Stimulated activated naive B cell treated with anti-CD40 and anti-IgM and Interleukin-4, amounts not matched to agents 10 μg/mL and 1 μg/mL and 100 μg/mL, for 72 hours (primary cell): ENCODE results near the gene HYPK.
A peak's percentile ranks its signal among the peaks of the same experiment; 100 is the strongest.
"Not testable (repeated sequence)": the region's sequence is repeated elsewhere in the genome, so short reads cannot be mapped to it uniquely, and the experiment has no call there.

Experiments
- ATAC-seq, 2 donors: fragments of 150-1000 bp; cut with Tn5 transposase; replicated peaks; 2 replicates each; pipeline ENCODE4 v1.10.0; 2021; ENCODE audit warnings: moderate library complexity in 1 of 2
- DNase-seq: peaks from one replicate; pipeline ENCODE4 v3.0.0; 2021
- H3K27ac Mint-ChIP-seq: one replicate; pipeline ENCODE4 v1.8.0; 2022; ENCODE audit warnings: mild to moderate bottlenecking, mixed read lengths
- H3K27me3 Mint-ChIP-seq, 2 donors: one replicate each; pipeline ENCODE4 v1.8.0; 2022; ENCODE audit warnings: mixed read lengths in 2 of 2
- H3K36me3 Mint-ChIP-seq, 2 donors: one replicate each; pipeline ENCODE4 v1.8.0; 2022; ENCODE audit warnings: mixed read lengths in 2 of 2, mild to moderate bottlenecking in 1 of 2
- H3K4me1 Mint-ChIP-seq, 2 donors: one replicate each; pipeline ENCODE4 v1.8.0; 2022; ENCODE audit warnings: mixed read lengths in 2 of 2, mild to moderate bottlenecking in 1 of 2
- H3K4me3 Mint-ChIP-seq, 2 donors: one replicate each; pipeline ENCODE4 v1.8.0; 2022; ENCODE audit warnings: mild to moderate bottlenecking in 2 of 2, mixed read lengths in 2 of 2, moderate library complexity in 1 of 2
- H3K9me3 Mint-ChIP-seq, 2 donors: one replicate each; pipeline ENCODE4 v1.8.0; 2022; ENCODE audit warnings: mixed read lengths in 2 of 2, mild to moderate bottlenecking in 1 of 2

Gene HYPK

DNA sequence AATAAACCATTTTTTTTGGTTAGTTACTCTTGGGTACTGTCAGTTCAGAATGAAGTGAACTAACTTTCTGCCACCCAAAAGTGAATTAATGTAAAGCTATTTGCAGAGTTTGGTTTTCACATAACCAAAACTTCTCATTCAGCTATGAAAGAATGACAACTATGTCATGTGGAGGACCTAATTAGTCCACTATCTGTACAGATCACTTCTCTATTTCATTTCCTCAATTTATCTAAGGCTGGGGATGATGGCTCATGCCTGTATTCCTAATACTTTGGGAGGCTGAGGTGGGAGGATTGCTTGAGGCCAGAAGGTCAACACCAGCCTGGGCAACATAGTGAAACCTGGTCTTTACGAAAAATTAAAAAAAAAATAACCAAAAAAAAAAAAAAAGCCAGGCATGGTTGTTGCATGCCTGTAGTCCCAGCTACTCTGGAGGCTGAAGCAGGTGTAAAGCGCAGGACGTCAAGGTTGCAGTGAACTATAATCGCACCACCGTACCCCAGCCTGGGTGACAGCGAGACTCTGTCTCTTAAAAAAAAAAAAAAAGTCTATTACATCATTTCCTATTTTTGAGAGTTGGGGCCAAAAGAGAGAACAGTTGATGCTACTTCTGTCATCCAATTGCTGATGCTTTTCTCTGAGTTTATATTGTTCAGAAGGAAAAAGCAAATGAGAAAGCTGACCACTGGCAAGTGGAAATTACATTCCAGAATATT, 8.7 kb downstream of the HYPK start:
- peak overlapping the region; percentile 84 for H3K27ac Mint-ChIP-seq
- peaks cover 38 to 49% of the 10 kb centered on the region in 2 donors for H3K36me3 Mint-ChIP-seq
- DNase-seq (no peak), ATAC-seq (peak; percentile 97 to 98)
- H3K27me3 Mint-ChIP-seq: no peaks in the 10 kb centered on the region
- H3K9me3 Mint-ChIP-seq: no peaks in the 10 kb centered on the region
- H3K4me1 Mint-ChIP-seq: peaks cover 13 to 23% of the 10 kb centered on the region in 2 donors
- peak overlapping the region in 1 of 2 donors; percentile 21 for H3K4me3 Mint-ChIP-seq

DNA sequence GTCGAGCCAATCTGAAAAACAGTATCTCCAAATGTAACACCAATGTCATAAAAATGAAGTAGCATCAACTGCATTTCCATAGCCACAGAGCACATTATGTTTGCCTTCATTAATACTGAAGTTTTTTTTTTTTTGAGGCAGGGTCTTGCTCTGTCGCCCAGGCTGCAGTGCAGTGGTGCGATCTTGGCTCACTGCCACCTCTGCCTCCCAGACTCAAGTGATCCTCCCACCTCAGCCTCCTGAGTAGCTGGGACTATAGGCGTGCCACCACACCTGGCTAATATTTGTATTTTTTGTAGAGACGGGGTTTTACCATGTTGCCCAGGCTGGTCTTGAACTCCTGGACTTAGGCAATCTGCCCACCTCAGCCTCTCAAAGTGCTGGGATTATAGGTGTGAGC, 14.7 kb downstream of the HYPK start:
- not testable (repeated sequence) for DNase-seq, H3K27me3 Mint-ChIP-seq, H3K27ac Mint-ChIP-seq, H3K4me3 Mint-ChIP-seq, ATAC-seq, H3K4me1 Mint-ChIP-seq, H3K9me3 Mint-ChIP-seq
- H3K36me3 Mint-ChIP-seq: peaks cover 33 to 40% of the 10 kb centered on the region in 2 donors

DNA sequence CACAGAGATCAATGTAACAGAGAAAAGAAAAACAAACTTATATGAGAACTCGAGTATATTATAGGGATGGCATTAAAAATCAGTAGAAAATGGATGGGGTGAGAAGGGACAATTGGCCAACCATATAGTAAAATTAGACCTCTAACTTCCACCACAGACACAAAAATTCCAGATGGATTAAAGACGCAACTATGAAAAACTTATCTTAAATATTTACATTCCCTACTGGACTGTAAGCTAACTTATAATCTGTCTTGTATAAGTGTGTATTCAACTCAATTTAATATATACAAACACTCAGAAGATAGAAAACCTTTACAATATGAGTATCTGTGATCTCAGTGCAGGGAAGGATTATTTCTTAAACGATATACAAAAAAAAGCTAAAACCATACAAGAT, 21.1 kb downstream of the HYPK start:
- no peaks in the 10 kb centered on the region for H3K27me3 Mint-ChIP-seq
- peak overlapping the region in 1 of 2 donors; percentile 21 for H3K4me3 Mint-ChIP-seq
- no peak overlapping the region for H3K27ac Mint-ChIP-seq
- no peak for DNase-seq
- peaks cover 11 to 27% of the 10 kb centered on the region in 2 donors for H3K4me1 Mint-ChIP-seq
- H3K36me3 Mint-ChIP-seq: peaks cover 19 to 31% of the 10 kb centered on the region in 2 donors
- no peak for ATAC-seq
- no peaks in the 10 kb centered on the region for H3K9me3 Mint-ChIP-seq

DNA sequence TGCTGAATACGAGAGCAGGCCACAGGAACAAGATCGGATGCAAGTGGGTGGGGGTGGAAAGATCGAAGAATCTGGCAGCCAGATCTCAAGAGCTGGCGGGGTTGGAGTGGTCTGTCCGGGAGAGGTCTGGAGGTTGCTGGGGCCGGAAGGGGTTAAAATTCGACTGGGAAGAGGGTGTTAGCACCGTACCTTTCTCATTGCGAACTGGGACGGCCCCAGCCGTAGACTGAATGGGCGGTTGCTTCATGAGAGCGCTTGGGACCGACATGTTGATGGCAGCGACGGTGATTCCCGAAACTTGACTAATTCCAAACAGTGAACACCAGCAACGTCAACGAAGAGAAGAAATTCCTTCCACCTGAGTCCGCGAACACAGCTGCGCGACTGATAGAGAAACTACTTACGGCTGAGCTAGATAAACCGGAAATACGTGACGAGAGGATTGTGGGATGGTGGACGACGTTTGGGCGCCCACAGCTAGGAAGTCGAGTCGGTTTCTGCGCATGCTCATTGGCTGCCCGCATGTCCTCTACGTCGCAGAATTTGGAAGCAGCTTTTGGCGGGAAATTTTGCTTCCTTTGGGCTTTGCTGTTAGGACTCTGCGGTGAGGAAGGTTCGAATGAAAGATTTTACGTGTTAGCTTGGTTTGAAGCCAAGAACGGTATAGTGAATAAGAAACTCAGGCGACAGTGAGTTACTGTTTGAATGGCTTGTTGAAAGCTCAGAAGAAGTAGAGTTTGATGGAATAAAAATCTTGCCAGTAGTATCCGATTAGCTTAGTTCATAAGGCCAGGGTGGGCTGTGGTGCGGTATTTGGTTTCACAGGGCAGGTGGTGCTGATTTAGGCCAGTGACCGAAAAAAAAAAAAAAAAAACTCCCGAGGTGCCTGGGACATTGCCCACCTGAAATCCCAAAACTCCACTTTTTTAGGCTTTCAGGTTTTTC, 24.2 kb downstream of the HYPK start, which contains the start of gene MFAP1:
Gene MFAP1 (minus strand): TSS at position 389 of the 945 bp plus-strand sequence. CDS start 121 bp downstream, at position 268.
- Mint-ChIP-seq H3K27me3 (no peaks in the 10 kb centered on the region), H3K27ac (peak within 1 kb of the TSS; percentile 98), H3K4me3 (peak within 1 kb of the TSS; percentile 90 to 98), H3K9me3 (no peaks in the 10 kb centered on the region), H3K36me3 (peaks cover 21 to 31% of the 10 kb centered on the region in 2 donors), H3K4me1 (peaks cover 23 to 56% of the 10 kb centered on the region in 2 donors)
- ATAC-seq (peak; percentile 90 to 91), DNase-seq (peak; percentile 87)

DNA sequence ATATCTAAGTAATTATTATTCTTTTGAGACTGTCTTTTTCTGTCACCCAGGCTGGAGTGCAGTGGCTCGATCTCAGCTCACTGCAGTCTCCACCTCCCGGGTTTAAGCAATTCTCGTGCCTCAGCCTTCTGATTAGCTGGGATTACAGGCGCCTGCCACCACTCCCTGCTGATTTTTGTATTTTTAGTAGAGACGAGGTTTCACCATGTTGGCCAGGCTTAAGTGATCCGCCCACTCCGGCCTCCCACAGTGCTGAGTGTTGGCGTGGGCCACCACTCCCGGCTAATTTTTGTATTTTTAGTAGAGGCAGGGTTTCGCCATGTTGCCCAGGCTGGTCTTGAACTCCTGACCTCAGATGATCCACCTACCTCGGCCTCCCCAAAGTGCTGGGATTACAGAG, 24.9 kb downstream of the HYPK start:
- not testable (repeated sequence) for H3K4me3 Mint-ChIP-seq

DNA sequence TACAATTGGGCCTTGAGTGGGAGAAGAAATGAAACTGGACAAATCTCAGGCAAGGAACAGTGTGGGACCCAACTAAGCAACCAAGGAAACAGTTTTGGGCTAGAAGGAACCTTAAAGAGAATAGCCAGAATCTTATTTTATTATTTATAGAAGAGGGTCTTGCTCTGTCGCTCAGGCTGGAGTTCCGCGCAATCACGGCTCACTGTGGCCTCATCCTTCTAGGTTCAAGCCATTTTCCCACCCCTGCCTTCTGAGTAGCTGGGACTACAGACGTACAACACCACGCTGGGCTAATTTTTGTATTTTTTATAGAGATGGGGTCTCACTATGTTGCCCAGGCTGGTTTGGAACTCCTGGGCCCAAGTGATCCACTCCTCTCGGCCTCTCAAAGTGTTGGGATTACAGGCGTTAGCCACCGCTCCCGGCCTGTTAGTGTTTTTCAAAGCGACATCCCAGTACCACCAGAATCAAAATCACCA, 25.7 kb downstream of the HYPK start:
- H3K4me1 Mint-ChIP-seq: peaks cover 25 to 68% of the 10 kb centered on the region in 2 donors

More for the DNA sequence above, 24.9 kb downstream of the HYPK start:
- ATAC-seq, H3K9me3 Mint-ChIP-seq, DNase-seq, H3K27ac Mint-ChIP-seq, H3K27me3 Mint-ChIP-seq: not testable (repeated sequence)
- H3K36me3 Mint-ChIP-seq: peaks cover 21 to 34% of the 10 kb centered on the region in 2 donors
- H3K4me1 Mint-ChIP-seq: peaks cover 25 to 64% of the 10 kb centered on the region in 2 donors

DNA sequence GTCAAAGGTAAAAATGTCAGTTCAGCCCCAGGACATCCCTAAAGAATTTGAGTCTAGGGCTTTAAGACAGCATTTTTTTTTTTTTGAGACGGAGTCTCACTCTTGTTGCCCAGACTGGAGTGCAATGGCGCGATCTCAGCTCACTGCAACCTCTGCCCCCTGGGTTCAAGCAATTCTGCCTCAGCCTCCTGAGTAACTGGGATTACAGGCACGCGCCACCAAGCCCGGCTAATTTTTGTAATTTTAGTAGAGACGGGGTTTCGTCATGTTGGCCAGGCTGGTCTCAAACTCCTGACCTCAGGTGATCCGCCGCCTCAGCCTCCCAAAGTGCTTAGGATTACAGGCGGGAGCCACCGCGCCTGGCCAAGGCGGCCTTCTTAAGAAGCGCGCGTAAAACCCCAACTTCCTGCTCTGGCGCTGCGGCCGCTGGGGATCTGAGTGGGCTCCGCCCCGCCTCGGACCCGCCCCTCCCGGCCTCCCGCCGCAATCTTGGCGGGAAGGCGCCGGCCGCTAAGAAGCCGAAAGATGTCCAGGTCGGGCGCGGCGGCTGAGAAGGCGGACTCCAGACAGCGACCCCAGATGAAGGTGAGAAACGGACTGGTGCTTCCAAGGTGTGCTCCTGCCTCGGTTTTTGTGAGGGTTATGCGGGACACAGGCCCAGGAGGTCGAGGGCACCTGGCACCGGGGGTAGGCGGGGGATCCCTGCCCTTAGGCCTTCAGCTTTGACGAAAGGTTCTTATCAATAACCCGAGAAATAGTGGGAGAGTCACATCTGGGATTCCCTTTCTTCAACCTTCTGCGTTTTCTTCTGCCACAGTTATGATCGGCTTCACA, 26.3 kb downstream of the HYPK start, which contains the start of gene WDR76:
Gene WDR76 (plus strand): TSS at position 495 of the 834 bp plus-strand sequence. CDS start 31 bp downstream, at position 526.
- H3K9me3 Mint-ChIP-seq: no peaks in the 10 kb centered on the region
- no peaks in the 10 kb centered on the region for H3K27me3 Mint-ChIP-seq
- peak within 1 kb of the TSS; percentile 93 for H3K27ac Mint-ChIP-seq
- peak; percentile 78 to 83 for ATAC-seq
- H3K4me3 Mint-ChIP-seq: peak within 1 kb of the TSS; percentile 90 to 96
- DNase-seq: peak; percentile 76
- peaks cover 23 to 32% of the 10 kb centered on the region in 2 donors for H3K36me3 Mint-ChIP-seq
- peaks cover 22 to 67% of the 10 kb centered on the region in 2 donors for H3K4me1 Mint-ChIP-seq

More for the DNA sequence above, 25.7 kb downstream of the HYPK start:
- Mint-ChIP-seq H3K4me3 (peak overlapping the region; percentile 29 to 96), H3K9me3 (no peaks in the 10 kb centered on the region), H3K36me3 (peaks cover 24 to 33% of the 10 kb centered on the region in 2 donors), H3K27me3 (no peaks in the 10 kb centered on the region), H3K27ac (peak overlapping the region; percentile 93)
- DNase-seq (no peak), ATAC-seq (no peak)

DNA sequence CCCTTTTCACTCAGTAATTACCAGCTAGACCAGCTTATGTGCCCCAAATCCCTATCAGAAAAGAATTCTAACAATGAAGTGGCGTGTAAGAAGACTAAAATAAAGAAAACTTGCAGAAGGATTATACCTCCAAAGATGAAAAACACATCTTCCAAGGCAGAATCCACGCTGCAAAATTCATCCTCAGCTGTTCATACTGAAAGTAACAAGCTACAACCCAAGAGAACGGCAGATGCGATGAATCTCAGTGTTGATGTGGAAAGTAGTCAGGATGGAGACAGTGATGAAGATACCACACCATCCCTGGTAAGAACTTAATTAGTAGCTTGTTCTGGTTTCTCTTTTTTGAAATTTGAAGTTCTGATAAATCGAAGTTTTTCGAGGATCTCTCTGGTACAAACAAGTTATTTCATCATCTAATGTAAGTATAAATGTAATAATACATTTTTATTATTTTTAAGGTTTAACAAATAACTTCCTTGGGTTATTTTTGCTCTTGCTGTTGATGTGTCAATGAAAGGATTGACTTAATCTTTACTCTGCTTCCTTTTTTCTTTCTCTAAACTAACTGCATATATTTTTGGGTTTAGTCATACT, 27.8 kb downstream of the HYPK start:
- peaks cover 23 to 63% of the 10 kb centered on the region in 2 donors for H3K4me1 Mint-ChIP-seq
- no peaks in the 10 kb centered on the region for H3K9me3 Mint-ChIP-seq
- H3K27me3 Mint-ChIP-seq: no peaks in the 10 kb centered on the region
- peak overlapping the region; percentile 90 to 96 for H3K4me3 Mint-ChIP-seq
- no peak overlapping the region for H3K27ac Mint-ChIP-seq
- no peak for ATAC-seq
- H3K36me3 Mint-ChIP-seq: peaks cover 26 to 36% of the 10 kb centered on the region in 2 donors
- DNase-seq: no peak

DNA sequence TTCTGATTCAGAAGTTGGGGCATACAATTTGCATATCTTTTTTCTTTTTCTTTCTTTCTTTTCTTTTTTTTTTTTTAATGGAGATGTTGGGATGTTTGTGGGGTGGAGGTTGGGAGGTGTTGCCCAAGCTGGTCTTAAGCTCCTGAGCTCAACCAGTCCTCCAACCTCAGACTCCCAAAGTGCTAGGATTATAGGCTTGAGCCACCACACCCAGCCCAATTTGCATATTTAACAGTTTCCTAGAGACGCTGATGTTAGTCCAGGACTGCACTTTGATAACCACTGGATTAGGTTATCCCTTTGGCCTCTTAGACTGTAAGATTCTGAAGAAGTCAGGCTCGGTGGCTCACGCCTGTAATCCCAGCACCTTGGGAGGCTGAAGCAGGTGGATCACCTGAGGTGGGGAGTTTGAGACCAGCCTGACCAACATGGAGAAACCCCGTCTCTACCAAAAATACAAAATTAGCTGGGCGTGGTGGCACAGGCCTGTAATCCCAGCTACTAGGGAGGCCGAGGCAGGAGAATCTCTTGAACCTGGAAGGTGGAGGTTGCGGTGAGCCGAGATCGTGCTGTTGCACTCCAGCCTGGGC, 29.6 kb downstream of the HYPK start:
- H3K9me3 Mint-ChIP-seq, H3K27ac Mint-ChIP-seq, DNase-seq, H3K4me3 Mint-ChIP-seq, ATAC-seq, H3K27me3 Mint-ChIP-seq: not testable (repeated sequence)
- peaks cover 18 to 52% of the 10 kb centered on the region in 2 donors for H3K4me1 Mint-ChIP-seq
- H3K36me3 Mint-ChIP-seq: peaks cover 30 to 39% of the 10 kb centered on the region in 2 donors

DNA sequence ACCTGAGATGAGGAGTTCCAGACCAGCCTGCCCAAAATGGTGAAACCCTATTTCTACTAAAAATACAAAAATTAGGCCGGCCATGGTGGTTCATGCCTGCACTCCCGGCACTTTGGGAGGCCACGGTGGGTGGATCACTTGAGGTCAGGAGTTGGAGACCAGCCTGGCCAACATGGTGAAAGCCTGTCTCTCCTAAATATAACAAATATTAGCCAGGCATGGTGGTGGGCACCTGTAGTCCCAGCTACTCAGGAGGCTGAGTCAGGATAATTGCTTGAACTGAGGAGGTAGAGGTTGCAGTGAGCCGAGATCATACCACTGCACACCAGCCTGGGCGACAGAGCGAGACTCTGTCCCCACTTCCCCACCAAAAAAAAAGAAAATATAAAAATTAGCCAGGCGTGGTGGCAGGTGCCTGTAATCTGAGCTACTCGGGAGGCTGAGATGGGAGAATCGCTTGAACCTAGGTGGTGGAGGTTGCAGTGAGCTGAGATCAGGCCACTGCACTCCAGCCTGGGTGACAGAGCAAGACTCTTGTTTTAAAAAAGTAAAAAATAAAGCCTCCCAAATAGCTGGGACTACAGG, 30.4 kb downstream of the HYPK start:
- ATAC-seq, DNase-seq, H3K4me3 Mint-ChIP-seq, H3K27me3 Mint-ChIP-seq, H3K9me3 Mint-ChIP-seq, H3K27ac Mint-ChIP-seq: not testable (repeated sequence)
- H3K4me1 Mint-ChIP-seq: peaks cover 18 to 51% of the 10 kb centered on the region in 2 donors
- peaks cover 34 to 43% of the 10 kb centered on the region in 2 donors for H3K36me3 Mint-ChIP-seq

DNA sequence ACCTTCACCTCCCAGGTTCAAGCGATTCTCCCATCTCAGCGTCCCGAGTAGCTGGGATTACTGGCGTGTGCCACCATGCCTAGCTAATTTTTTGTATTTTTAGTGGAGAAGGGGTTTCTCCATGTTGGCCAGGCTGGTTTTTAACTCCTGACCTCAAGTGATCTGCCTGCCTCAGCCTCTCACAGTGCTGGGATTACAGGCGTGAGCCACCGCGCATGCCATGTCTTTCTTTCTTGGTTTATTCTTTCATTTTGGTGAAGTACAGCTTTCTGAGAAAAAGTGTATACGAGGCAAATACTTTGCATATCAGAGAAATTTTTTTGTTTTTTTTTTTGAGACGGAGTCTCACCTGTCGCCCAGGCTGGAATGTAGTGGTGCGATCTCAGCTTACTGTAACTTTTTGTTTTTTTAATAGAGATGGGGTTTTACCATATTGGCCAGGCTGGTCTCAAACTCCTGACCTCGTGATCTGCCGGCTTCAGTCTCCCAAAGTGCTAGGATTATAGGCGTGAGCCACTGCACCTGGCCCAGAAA, 31.2 kb downstream of the HYPK start:
- not testable (repeated sequence) for H3K4me3 Mint-ChIP-seq, ATAC-seq, H3K9me3 Mint-ChIP-seq, DNase-seq, H3K27ac Mint-ChIP-seq, H3K27me3 Mint-ChIP-seq
- Mint-ChIP-seq H3K36me3 (peaks cover 37 to 45% of the 10 kb centered on the region in 2 donors), H3K4me1 (peaks cover 18 to 51% of the 10 kb centered on the region in 2 donors)

DNA sequence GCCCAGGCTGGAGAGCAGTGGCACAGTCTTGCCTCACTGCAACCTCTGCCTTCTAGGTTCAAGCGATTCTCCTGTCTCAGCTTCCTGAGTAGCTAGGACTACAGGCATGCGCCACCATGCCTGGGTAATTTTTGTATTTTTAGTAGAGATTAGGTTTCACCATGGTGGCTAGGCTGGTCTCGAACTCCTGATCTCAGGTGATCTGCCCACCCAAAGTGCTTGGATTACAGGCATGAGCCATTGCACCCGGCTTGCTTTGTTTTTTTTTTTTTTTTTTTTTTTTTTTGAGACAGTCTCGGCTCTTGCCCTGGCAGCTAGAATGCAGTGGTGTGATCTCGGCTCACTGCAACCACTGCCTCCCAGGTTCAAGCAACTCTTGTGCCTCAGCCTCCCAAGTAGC, 32.1 kb downstream of the HYPK start:
- not testable (repeated sequence) for H3K4me3 Mint-ChIP-seq, H3K9me3 Mint-ChIP-seq, H3K27me3 Mint-ChIP-seq, ATAC-seq, H3K27ac Mint-ChIP-seq, DNase-seq
- Mint-ChIP-seq H3K36me3 (peaks cover 37 to 45% of the 10 kb centered on the region in 2 donors), H3K4me1 (peaks cover 14 to 43% of the 10 kb centered on the region in 2 donors)
